Measurements from ENCODE around the gene PDHA1.

The PDHA1 gene

GRCh38 chrX:19373351-19373891 lies 29.7 kb downstream of the PDHA1 start:
- CTCF ChIA-PET = interaction anchor here (1.5 to 4.1 kb wide), 2 partner anchors 24 to 162 kb away, joined by 5 to 35 read pairs; no protein-coding TSS in a partner anchor
- TF ChIP-seq ZNF777 (tag by site-specific recombination; IDR thresholded peaks at IDR 0.05; ENCODE audit: borderline replicate concordance) = no peak
- TF ChIP-seq, protein P1, sequence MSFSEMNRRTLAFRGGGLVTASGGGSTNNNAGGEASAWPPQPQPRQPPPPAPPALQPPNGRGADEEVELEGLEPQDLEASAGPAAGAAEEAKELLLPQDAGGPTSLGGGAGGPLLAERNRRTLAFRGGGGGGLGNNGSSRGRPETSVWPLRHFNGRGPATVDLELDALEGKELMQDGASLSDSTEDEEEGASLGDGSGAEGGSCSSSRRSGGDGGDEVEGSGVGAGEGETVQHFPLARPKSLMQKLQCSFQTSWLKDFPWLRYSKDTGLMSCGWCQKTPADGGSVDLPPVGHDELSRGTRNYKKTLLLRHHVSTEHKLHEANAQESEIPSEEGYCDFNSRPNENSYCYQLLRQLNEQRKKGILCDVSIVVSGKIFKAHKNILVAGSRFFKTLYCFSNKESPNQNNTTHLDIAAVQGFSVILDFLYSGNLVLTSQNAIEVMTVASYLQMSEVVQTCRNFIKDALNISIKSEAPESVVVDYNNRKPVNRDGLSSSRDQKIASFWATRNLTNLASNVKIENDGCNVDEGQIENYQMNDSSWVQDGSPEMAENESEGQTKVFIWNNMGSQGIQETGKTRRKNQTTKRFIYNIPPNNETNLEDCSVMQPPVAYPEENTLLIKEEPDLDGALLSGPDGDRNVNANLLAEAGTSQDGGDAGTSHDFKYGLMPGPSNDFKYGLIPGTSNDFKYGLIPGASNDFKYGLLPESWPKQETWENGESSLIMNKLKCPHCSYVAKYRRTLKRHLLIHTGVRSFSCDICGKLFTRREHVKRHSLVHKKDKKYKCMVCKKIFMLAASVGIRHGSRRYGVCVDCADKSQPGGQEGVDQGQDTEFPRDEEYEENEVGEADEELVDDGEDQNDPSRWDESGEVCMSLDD (tag by site-specific recombination; IDR thresholded peaks at IDR 0.05) = no peak
- TF ChIP-seq, protein P2, sequence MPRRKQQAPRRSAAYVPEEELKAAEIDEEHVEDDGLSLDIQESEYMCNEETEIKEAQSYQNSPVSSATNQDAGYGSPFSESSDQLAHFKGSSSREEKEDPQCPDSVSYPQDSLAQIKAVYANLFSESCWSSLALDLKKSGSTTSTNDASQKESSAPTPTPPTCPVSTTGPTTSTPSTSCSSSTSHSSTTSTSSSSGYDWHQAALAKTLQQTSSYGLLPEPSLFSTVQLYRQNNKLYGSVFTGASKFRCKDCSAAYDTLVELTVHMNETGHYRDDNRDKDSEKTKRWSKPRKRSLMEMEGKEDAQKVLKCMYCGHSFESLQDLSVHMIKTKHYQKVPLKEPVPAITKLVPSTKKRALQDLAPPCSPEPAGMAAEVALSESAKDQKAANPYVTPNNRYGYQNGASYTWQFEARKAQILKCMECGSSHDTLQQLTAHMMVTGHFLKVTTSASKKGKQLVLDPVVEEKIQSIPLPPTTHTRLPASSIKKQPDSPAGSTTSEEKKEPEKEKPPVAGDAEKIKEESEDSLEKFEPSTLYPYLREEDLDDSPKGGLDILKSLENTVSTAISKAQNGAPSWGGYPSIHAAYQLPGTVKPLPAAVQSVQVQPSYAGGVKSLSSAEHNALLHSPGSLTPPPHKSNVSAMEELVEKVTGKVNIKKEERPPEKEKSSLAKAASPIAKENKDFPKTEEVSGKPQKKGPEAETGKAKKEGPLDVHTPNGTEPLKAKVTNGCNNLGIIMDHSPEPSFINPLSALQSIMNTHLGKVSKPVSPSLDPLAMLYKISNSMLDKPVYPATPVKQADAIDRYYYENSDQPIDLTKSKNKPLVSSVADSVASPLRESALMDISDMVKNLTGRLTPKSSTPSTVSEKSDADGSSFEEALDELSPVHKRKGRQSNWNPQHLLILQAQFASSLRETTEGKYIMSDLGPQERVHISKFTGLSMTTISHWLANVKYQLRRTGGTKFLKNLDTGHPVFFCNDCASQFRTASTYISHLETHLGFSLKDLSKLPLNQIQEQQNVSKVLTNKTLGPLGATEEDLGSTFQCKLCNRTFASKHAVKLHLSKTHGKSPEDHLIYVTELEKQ (tag by site-specific recombination; IDR thresholded peaks at IDR 0.05; ENCODE audit: borderline replicate concordance) = no peak
- TF ChIP-seq ZNF544 (tag by site-specific recombination; IDR thresholded peaks at IDR 0.05) = no peak
- no peak for TF ChIP-seq ZNF830 (tag by site-specific recombination; IDR thresholded peaks at IDR 0.05; ENCODE audit: low read depth)
- no peak for TF ChIP-seq ZNF596 (tag by site-specific recombination; IDR thresholded peaks at IDR 0.05)
- TF ChIP-seq ZNF510 (tag by site-specific recombination; IDR thresholded peaks at IDR 0.05; ENCODE audit: insufficient replicate concordance) = no peak
- no peak for TF ChIP-seq ZNF391 (tag by site-specific recombination; IDR thresholded peaks at IDR 0.05; ENCODE audit: borderline replicate concordance, low read depth)
- no peak for TF ChIP-seq ZNF169 (tag by site-specific recombination; IDR thresholded peaks at IDR 0.05)
- Histone ChIP-seq H3K4me1 (ENCODE audit: control insufficient read depth, insufficient read depth, low read length) (0 out of 2 replicates have a peak, but pooled peaks cover 3% of the 10 kb centered on the region), H3K9me3 (ENCODE audit: control insufficient read depth, insufficient read depth, low read depth, low read length) (no peaks in the 10 kb centered on the region), H3K4me3 (ENCODE audit: low read depth, low read length) (no peak overlapping the region), H3K36me3 (ENCODE audit: control insufficient read depth in 2 of 2, insufficient read depth in 1 of 2, low read length in 2 of 2) (peaks cover 0 to 26% of the 10 kb centered on the region in 2 experiments; a peak in 1 of 3 replicates), H3K27ac (ENCODE audit: extremely low read depth, low read depth, low read length) (no peak overlapping the region)
- POLR2A ChIA-PET = no interaction called here

DNA sequence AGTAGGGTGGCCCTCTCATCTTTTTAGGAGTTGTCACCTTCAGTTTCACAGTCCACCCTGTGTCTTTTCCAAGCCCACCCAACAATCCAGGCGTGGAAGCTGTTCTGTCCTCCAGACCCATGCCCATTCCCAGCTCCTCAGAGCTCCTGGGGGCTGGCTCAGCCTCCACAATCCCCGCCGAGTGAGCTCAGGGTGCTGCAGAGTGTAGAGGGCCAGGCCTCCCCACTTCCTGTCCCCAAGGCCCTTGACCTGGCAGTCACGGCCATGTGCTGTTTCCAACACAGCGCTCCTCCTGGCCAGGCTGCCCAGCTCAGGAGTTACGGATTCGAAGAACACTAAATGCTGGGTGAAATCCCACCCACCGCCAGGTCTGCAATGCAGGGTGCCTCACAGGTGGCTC lies 31.8 kb downstream of the PDHA1 start:
- no peak overlapping the region for H3K27ac ChIP-seq (ENCODE audit: extremely low read depth, low read depth, low read length)
- CTCF ChIA-PET = interaction anchor here (0.6 to 1.4 kb wide), 3 partner anchors 11 to 141 kb away, joined by 3 to 4 read pairs (median 3); no protein-coding TSS in a partner anchor
- TF ChIP-seq ZNF654 (tag by site-specific recombination; IDR thresholded peaks at IDR 0.05; ENCODE audit: low read depth) = no peak
- TF ChIP-seq ZFP37 (tag by site-specific recombination; IDR thresholded peaks at IDR 0.05) = no peak
- TF ChIP-seq ZNF398 (tag by site-specific recombination; IDR thresholded peaks at IDR 0.05) = no peak
- TF ChIP-seq, protein P3, sequence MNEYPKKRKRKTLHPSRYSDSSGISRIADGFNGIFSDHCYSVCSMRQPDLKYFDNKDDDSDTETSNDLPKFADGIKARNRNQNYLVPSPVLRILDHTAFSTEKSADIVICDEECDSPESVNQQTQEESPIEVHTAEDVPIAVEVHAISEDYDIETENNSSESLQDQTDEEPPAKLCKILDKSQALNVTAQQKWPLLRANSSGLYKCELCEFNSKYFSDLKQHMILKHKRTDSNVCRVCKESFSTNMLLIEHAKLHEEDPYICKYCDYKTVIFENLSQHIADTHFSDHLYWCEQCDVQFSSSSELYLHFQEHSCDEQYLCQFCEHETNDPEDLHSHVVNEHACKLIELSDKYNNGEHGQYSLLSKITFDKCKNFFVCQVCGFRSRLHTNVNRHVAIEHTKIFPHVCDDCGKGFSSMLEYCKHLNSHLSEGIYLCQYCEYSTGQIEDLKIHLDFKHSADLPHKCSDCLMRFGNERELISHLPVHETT (tag by site-specific recombination; IDR thresholded peaks at IDR 0.05) = no peak
- TF ChIP-seq ZNF560 (tag by site-specific recombination; IDR thresholded peaks at IDR 0.05; ENCODE audit: borderline replicate concordance) = no peak
- no peak for TF ChIP-seq ZNF624 (tag by site-specific recombination; IDR thresholded peaks at IDR 0.05)
- TF ChIP-seq ZBTB1 (tag by site-specific recombination; IDR thresholded peaks at IDR 0.05) = no peak
- TF ChIP-seq ZNF555 (tag by site-specific recombination; conservative IDR thresholded peaks at IDR 0.05) = no peak
- TF ChIP-seq ZNF596 (tag by site-specific recombination; IDR thresholded peaks at IDR 0.05) = no peak
- TF ChIP-seq ZNF366 (tag by site-specific recombination; conservative IDR thresholded peaks at IDR 0.05) = no peak
- no peak for TF ChIP-seq ZSCAN4 (tag by site-specific recombination; IDR thresholded peaks at IDR 0.05)
- TF ChIP-seq, protein P4, sequence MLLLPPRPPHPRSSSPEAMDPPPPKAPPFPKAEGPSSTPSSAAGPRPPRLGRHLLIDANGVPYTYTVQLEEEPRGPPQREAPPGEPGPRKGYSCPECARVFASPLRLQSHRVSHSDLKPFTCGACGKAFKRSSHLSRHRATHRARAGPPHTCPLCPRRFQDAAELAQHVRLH (tag by site-specific recombination; IDR thresholded peaks at IDR 0.05) = no peak
- no peak for TF ChIP-seq ZNF843 (tag by site-specific recombination; IDR thresholded peaks at IDR 0.05)
- TF ChIP-seq ZNF623 (tag by site-specific recombination; IDR thresholded peaks at IDR 0.05) = no peak
- TF ChIP-seq ZNF174 (tag by site-specific recombination; IDR thresholded peaks at IDR 0.05) = no peak

More for the DNA sequence above, 31.8 kb downstream of the PDHA1 start:
- H3K9me3 ChIP-seq (ENCODE audit: control insufficient read depth, insufficient read depth, low read depth, low read length) = no peaks in the 10 kb centered on the region
- H3K36me3 ChIP-seq (ENCODE audit: control insufficient read depth in 2 of 2, insufficient read depth in 1 of 2, low read length in 2 of 2) = peaks cover 0 to 27% of the 10 kb centered on the region in 2 experiments; a peak in 1 of 3 replicates
- H3K4me3 ChIP-seq (ENCODE audit: low read depth, low read length) = no peak overlapping the region
- 0 out of 2 replicates have a peak, but pooled peaks cover 3% of the 10 kb centered on the region for H3K4me1 ChIP-seq (ENCODE audit: control insufficient read depth, insufficient read depth, low read length)
- POLR2A ChIA-PET = no interaction called here

Measured in HEK293 (cell line).